OCI-M2 (cell line): ENCODE data around the gene CHST5.
A peak's percentile ranks its signal among the peaks of the same experiment; 100 is the strongest.

Experiments
- DNase-seq: peaks from one replicate; lab custom pipeline; 2025; ENCODE audit not compliant: unreplicated experiment; lab: John Stamatoyannopoulos, UW

The CHST5 gene

DNA sequence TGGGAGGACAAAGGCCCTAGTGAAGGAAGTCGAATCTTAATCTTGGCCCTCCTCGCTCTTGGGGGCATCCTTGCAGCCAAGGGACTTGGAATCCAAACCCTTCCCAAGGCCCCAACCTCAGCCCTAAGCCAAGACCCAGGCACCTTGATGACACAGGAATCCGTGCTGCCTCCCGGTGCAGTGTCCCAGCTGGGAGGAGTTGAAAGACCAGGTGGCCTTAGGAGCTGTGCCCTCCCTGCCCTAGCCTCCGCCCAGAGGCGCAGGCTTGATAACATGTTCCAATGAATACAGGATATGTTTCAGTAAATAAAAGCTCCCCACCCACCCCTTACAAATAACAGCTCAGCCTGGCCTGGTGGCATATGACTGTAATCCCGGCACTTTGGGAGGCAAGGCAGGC, at the start of gene CHST5:
Gene CHST5, minus strand, starts transcription at position 208 of the 400 bp plus-strand sequence. CDS start 5,724 bp downstream, outside the sequence.
- DNase-seq, result no peak

DNA sequence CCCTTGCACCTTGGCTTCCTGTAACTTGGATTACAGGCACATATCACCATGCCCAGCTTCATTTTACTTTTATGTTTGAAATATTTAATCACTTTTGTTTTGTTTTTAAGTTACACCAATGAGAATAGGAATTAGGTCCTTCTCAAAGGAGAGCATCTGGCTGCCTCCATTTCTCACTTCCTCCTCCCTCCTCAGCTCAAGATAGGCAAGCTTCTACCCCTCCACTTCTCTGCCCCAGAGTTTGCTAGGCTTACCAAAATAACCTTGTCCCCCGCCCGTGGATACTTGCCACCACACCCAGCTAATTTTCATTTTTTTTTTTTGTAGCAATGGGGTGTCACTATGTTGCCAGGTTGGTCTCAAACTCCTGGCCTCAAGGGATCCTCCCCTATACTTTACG, 48.2 kb upstream of the CHST5 start:
- DNase-seq, result no peak

DNA sequence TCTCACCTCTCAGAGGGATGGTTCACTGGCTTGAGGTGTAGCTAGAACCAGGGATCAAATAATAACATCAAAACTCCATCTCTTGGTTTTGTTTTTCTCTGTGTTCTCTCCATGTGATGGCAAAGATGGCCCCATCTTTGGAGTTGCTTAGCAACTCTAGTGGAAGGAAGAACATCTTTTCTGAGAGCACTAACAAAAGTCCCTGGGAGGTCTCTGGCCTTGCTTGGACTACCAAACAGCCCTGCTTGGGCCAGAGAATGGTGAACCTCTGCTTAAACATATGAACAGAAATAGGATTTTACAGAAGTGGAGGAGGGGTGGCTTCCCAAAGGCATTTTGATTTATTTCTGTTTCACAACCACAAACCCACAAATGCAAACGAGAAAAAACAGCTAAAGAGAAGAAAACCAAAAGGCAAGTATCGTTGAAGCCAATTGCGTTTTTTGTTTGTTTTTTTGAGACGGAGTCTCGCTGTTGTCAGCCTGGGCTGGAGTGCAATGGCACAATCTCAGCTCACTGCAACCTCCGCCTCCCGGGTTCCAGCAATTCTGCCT, 43.5 kb upstream of the CHST5 start:
- no peak for DNase-seq

DNA sequence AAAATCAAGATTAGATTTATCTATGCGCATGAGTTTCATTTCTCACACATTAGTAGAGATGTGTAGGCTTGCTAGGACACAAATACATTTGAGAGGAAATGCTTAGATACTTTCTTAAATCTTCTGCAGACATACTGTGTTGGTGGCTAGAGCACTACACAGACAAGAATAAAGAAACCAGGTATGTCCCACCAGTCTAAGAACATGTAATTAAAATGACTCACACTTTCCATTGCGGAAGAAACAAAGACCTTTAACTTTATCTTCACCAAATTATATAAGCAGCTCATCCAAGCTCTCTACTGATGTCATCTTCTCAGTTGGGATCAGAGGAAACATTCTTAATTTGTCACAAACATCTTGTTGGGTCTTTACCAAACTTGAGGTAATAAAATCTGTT, 42.8 kb upstream of the CHST5 start:
- DNase-seq, result no peak

DNA sequence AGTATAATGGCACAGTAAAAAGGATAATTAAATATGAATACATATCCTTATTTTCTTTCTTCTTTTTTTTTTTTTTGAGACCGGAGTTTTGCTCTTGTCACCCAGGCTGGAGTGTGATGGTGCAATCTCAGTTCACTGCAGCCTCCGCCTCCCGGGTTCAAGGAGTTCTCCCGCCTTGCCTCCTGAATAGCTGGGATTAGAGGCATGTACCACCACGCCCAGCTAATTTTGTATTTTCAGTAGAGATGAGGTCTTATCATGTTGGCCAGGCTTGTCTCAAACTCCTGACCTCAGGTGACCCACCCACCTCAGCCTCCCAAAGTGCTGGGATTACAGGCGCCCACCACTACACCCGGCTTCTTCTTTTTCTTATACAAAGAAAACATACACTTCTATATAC, 42.3 kb upstream of the CHST5 start:
- no peak for DNase-seq

DNA sequence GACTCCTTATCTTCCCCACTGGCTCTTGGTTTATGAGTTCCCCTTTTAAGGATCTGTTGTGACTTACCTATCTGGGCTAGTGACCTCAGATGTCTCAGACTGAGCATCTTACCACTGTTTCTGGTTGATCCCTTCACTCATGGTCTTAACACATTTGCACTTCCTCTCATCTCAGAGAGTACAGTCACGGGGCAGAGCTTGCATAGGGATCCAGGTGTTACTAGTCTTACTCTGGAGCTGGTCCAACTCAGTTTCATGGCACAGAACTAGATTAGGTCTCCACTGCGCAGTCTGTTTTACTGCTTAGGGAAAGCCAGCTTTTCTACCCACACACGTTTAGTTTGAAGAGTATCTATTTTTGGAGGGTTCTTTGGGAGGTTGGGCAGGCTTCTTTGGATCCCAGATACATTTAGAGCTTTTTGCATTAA, 40.5 kb upstream of the CHST5 start:
- DNase-seq, result no peak

DNA sequence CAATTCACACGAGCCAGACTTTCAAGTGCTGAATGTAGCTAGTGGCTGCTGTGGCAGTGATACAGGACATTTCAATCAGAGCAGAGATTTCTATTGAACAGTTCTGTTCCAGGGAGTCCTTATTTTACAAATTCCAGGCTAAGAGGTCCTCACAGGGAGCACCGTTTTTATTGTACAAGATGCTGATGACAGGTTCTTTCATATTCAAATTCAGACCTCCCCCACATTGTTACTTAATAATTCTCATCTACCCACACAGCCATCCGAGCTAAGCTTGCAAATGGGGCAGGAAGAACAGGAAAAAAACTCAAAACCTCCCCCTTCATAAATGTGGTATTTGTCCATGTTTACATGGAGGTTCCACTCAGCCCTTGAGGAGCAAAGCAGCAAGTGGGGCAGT, 40.0 kb upstream of the CHST5 start:
- DNase-seq, result no peak

DNA sequence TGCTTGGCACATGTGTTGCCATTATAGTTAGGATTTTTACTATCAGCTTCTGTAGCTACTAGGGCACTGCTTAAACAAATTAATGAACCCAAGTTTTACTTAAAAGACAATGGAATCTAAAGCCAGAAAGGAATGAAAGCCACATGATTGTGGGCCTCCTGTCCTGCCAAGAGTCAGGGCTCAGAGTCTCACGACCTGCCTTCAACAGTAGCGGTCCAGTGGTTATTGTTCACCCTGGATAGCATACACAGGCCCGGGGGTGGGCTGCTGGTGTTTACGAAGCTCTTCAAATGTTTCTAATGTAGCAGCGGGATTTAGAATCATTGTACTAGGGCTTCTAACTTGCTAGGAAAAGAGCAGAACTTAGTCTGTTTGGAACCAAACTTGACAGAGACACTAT, 38.0 kb upstream of the CHST5 start:
- DNase-seq, result no peak

DNA sequence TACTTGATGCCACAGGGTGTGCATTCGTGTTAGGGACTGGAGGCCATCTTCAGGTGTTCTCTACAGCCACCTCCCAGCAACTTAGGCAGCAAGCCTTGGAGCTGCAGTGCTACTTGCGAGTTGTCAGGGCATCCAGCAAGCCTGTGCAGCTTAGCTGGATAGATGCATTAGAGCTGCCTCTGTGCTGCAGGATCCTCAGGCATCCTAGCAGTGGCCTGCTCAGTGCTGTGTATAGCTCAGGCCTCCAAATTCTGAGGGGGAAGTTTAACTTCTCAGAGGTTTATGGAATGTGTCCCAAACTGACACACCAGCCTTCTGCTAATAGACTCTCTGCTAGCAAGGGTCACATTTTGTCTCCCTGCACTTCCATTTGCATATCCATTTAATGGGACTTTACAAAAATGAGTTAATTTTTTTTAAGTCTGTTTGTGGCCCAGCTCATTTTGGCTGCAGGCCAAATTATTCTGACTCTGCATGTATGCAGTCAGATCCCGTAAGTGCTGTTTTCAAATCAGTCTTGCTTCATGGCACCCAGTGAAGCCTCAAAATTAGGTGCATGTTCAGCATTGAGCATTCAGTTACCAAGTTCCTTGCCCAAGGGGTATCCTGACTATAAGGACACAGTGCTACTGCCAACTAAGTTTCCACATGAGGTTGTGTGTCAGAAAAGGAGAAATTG, 37.1 kb upstream of the CHST5 start:
- DNase-seq, result no peak

DNA sequence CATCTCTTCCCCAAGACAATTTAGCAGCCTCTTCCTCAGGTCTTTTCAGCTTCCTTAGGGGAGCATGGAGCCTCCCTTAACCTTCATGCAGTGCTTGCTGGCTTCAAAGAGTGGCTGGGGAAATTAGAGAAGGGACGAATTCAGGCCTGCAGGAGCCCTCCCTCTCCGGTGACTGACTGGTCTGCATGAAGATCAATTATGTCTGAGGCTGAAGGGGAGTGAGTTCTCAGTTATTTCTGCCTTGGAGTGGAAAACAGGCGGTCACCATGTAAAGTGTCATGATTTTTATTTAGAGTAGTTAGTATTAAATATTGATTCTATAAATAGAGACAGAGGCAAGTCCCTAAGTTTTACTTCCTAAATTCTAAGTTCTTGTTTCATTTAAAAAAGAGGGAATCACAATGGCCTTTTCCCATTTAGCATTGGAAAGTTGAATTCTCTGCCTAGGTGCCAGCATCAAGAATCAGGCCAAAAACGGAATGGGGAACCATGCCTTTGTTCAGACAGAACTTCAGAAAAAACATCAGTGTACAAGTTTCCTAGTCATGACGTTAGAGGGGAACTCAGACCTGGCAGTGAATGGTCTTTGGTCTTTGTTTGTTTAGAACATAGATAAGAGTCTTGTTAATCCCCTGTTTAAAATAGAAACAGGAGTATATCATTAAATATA, 34.6 kb upstream of the CHST5 start:
- no peak for DNase-seq

DNA sequence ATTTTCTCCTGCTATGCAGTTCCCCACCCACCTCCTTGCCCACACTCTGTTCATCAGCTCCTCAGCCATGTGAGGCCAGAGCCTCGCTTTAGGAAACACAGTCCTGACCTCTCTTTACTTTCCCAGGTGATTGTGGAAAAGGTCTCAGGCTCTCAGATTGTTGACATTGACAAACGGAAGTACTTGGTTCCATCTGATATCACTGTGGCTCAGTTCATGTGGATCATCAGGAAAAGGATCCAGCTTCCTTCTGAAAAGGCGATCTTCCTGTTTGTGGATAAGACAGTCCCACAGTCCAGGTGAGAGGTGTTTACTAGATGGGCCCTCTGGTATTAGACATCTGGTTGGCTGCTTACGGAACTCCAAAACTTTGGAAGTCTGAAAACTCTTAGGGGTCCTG, 32.0 kb upstream of the CHST5 start:
- no peak for DNase-seq

DNA sequence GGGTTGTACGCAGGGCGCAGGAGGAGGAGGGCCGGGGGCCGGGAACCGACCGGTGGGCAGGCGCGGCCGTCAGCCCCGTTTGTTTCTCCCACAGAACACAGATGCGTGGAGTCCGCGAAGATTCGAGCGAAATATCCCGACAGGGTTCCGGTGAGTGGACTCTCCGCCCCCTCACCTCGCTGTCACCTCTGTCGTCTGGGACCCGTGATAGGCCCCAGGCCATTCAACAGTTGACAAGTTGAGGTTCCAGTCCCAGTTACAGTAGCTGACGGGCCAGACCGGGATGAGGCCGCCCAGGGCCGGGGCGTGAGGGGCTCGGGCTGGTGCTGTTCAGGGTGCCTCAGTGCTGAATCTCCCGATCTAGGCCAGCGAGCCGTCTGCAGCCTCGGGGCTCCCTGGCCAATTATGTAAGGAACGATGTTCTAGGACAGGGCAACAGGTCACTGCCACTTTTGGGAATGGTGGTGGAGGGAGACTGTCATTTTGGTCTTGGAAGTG, 30.9 kb upstream of the CHST5 start:
- DNase-seq, result no peak

DNA sequence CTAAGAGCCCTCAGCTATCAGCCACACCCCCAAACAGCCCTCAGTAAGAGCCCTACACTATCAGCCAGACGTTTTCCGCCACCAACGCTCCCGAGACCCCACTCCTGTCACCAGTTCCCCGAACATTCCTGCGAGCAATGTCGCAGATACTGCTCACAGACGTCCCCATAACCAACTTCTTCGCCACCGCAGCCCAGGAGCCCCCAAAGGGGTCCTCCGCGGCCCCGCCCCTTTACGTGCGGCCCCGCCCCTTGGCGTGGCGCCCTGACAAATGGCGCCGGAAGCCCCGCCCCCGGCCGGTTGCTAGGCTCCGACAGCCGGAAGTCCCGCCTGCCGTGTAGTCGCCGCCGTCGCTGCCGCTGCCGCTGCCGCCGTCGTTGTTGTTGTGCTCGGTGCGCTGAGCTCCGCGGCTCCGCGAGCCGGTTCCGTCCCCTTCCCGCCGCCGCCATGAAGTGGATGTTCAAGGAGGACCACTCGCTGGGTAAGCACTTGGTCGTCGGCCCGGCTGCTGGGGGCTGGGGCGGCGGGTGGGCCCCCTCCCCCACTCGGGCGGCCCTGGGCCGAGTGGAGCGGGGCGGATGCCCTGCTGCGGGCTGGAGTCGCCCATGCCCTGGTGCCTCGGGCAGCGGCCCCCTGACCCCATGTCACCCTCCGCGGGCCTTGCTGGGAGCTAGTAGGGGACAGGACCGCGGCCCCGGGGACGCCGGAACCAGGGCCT, 30.3 kb upstream of the CHST5 start, which contains the start of gene GABARAPL2:
Gene GABARAPL2, plus strand, starts transcription at position 340 of the 718 bp plus-strand sequence. Its CDS starts 108 bp downstream, at position 448.
- DNase-seq, result peak; percentile 51

DNA sequence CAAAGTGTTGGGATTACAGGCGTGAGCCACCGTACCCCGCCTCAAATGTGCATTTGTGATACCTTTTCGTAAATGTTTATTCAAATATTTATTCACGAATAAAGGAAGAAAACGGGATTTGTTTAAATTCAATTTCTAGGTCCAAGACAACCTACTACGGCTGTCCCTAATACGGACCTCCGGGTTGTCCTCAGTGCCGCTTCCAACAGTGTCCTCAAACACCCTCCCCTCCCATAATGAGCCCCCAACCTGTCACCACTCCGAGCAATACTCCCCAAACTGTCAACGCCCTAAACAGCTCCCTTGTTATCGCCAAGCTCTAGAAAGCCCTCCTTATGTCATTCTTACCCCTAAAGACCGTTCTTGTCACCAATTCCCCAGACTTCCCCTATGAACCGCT, 29.7 kb upstream of the CHST5 start:
- no peak for DNase-seq

DNA sequence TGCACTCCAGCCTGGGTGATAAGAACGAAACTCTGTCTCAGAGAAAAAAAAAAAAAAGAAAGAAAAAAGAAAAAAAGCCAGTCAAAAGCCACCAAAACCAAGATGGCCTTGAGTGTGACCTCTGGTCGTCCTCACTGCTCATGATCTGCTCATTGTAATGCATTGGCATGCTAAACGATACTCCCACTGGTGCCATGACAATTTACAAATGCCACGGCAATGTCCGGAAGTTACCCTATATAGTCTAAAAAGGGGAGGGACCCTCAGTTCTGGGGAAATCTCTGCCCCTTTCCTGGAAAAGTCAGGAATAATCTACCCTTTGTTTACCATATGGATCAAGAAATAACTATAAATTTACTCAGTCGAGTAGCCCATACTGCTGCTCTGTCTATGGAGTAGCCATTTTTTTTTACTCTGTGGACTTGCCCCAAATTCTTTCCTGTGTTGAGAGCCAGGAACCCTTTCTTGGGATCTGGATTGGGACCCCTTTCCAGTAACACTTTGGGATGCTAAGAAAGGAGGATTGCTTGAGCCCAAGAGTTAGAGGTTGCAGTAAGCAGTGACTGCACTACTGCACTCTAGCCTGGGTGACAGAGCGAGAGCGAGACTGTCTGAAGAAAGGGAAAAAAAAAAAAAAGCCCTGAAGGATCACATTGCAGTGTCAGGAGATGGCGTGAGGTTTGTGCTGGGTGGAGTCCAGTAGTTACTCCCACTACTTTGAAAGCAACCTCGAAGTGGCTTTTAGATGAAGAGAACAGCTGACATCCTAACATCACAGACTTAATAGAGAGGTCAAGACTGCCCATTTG, 23.9 kb upstream of the CHST5 start:
- no peak for DNase-seq

DNA sequence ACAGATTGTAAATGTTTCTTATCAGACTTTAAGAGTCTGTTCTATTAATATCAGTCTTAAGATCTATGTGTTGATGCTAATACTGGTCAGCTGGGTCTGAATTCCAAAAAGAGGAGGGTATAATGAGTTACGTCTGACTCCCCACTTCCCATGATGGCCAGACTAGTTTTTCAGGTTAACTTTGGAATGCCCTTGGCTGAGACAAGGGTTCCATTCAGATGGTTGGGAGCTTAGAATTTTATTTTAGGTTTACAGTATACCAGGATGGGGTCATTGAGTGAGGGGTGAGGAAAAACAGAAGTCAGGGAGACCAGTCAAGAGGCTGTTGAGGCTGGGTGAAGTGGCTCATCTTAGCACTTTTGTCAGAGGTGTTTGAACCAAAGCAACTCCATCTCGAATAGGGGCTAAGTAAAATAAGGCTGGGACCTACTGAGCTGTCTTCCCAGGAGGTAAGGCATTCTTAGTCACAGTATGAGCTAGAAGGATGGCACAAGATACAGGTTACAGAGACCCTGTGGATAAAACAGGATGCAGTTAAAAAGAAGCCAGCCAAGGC, 23.0 kb upstream of the CHST5 start:
- no peak for DNase-seq

DNA sequence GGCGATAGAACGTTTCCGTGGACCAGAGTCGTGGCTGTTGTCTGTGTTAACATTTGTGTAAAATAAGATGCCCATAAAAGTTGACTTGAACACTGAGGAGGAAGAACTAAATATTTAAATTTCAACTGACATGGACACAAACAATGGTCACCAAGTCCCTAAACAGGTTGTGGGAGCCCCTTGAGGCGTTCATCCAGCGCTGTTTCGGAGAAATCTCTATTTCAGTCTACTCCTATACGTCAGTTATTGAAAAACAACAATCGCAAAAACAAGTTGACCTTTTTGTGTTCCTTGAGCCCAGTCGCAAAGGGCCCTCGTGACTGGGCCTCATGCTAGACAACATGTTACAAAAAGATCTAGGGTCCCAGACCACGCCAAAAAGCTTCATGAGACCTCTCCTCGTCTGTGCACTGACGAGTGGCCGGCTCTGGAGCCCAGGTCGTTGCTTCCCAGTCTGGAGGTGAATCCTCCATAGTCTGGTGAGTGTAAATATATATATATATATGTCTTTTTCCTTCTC, 20.6 kb upstream of the CHST5 start:
- DNase-seq, result no peak

DNA sequence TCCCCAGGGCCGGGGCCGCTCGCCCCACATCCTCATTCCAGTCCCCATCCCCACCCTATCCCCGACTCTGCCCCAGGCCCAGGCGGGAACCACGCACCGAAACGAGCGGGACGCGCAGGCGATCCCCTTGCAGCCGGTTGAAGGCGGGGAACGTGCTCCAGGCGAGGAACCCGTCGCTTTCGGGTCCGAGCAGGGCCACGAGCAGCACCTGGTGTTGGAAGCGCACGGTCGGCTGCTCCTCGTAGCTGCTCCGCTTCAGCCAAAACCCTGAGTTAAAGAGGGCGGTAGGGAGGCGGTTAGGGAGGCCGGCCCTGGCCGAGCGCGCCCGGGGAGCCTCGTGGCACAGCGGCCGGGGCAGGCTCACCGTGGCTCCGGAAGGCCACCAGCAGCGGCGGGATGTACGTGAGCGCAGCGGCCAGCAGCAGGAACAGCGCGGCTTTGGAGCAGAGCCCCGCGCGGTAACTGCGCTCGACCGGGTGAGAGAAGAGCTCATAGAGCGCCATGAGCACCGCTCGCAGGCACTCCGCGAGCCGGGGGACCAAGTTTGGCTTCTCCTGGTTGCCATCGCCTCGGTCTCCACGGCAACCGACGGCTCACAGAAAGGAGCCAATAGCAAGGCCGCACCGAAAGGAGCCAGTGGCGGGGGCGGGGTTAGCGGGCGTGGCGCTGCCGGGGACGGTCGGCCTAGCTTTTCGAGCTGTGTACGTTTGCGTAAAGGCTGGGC, 20.0 kb upstream of the CHST5 start, which contains the start of gene TMEM231:
Gene TMEM231, minus strand, starts transcription at position 546 of the 724 bp plus-strand sequence. Its CDS starts 43 bp downstream, at position 503.
- peak; percentile 63 for DNase-seq

DNA sequence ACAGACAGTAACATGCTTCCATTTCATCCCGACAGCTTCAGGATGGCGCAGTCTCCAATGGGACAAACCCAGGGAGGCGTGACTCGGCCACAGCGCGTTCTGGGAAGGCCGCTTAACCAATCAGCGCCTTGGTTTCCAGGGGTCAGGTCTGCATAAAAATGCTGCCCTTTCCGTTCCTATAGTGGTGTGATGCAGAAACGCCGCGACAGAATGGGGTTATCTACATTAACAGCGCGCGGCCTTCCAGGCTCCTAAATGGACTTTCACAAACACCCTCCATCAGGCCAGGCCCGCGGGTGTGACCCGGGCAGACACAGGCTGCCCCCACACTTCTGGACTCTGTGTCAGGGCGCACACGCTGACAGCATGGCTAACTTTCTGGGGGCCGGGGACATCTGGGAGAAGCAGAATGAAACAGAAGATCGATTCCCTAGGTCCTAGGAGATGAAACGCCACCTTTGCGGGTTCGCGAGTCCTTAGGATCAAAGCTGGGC, 19.4 kb upstream of the CHST5 start:
- peak; percentile 61 for DNase-seq
